Retinal pigment epithelial cell (primary cell): ENCODE measurements around the gene GNRH2.
"Not testable (repeated sequence)": the region's sequence is repeated elsewhere in the genome, so short reads cannot be mapped to it uniquely, and the experiment has no call there.

ENCODE experiments used
- DNase-seq: peaks from one replicate; pipeline ENCODE4 v3.0.0-alpha.2; 2010; ENCODE audit warnings: low read depth
- H3K4me3 ChIP-seq: 2 replicates; pipeline ENCODE4 v1.5.1; 2011; ENCODE audit warnings: mild to moderate bottlenecking, low read length, control low read depth, moderate library complexity
- TF ChIP-seq, protein P1 (sequence below): conservative IDR thresholded peaks from 2 replicates; pipeline ENCODE4 v1.5.1; 2011; ENCODE audit warnings: low read depth, low read length, control low read depth, inconsistent platforms

The GNRH2 gene

DNA sequence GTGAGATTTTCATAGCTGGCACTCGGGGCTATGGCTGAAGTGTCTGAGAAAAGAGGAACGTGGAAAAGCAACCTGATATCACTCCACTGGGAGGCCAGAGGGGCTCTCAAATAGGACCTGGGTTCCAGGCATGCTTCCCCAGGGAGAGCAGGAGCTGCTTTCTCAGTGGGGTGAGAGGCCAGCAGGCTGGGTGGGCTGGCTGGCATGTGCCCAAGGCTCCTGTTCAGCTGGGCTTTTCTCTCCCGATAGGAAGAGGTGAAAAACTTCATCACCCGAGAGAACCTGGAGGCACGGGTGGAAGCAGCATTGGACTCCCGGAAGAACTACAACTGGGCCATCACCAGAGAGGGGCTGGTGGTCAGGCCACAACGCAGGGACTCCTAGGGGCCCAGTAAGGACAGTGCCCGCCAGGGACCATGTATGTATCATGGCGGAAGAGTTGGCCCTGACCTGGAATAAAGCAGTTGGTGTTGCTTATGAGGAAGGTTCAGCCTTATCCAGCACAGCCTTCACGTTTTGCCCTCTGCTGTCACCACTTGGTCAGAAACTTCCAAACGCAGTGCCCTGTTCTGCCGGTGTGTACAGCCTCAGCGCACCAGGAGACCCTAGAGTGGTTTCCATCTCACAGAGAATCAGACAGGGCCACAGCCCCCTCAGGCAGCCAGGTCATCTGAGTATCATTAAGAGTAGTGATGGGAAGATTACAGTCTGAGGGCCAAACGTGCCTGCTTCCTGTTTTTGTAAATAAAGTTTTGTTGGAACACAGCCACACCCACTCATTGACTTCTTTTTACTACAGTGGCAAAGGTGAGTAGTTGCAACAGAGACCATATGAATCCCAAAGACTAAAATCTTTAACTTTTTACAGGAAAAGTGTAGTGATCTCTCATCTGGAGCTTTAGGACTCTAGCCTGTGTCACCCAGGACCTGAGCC, 4.3 kb downstream of the GNRH2 start:
- no peak overlapping the region for H3K4me3 ChIP-seq
- no peak for DNase-seq
- TF ChIP-seq, protein P1, sequence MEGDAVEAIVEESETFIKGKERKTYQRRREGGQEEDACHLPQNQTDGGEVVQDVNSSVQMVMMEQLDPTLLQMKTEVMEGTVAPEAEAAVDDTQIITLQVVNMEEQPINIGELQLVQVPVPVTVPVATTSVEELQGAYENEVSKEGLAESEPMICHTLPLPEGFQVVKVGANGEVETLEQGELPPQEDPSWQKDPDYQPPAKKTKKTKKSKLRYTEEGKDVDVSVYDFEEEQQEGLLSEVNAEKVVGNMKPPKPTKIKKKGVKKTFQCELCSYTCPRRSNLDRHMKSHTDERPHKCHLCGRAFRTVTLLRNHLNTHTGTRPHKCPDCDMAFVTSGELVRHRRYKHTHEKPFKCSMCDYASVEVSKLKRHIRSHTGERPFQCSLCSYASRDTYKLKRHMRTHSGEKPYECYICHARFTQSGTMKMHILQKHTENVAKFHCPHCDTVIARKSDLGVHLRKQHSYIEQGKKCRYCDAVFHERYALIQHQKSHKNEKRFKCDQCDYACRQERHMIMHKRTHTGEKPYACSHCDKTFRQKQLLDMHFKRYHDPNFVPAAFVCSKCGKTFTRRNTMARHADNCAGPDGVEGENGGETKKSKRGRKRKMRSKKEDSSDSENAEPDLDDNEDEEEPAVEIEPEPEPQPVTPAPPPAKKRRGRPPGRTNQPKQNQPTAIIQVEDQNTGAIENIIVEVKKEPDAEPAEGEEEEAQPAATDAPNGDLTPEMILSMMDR: no peak

DNA sequence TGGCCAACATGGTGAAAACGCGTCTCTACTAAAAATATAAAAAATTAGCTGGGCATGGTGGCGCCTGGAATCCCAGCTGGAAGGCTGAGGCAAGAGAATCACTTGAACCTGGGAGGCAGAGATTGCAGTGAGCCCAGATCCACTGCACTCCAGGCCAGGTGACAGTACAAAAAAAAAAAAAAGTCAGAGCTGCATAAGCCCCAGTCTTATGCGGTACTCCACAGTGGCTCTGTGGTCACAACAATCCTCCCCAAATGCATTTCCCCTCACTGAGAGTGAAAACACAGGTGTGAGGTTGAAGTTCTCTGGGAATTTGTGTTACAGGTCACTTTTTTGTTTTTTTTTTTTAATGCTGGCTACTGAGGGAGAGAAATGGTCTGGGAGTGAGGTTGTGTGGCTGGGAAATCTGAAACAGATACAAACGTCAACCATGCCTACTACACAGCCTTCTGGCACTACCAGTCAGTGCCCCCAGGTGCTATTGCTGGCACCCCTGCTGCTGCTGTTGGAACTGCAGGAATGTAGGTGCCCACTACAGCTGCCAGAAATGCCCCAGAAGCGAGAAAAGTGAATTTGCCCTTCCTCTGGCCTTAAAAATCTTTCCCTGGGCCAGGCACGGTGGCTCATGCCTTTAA, 8.1 kb downstream of the GNRH2 start:
- H3K4me3 ChIP-seq: no peak overlapping the region
- TF ChIP-seq, protein P1: no peak
- DNase-seq: no peak

DNA sequence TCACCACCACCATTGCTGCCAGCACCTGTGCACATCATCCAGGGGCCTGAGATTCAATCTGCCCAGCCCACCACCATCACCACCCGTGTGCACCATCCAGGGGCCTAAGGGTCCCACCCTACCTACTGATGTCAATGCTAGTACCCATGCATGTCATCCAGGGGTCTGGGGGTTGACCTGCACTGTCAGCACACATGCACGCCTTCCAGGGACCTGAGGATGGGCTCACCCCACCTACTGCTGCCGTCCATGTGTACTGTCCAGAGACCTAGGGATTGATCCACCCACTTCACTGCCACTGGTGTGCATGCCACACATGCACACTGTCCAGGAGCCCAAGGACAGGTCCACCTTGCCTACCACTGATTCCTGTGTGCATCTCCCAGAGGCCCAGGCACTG, 16.1 kb downstream of the GNRH2 start:
- TF ChIP-seq, protein P1: no peak
- no peak for DNase-seq

DNA sequence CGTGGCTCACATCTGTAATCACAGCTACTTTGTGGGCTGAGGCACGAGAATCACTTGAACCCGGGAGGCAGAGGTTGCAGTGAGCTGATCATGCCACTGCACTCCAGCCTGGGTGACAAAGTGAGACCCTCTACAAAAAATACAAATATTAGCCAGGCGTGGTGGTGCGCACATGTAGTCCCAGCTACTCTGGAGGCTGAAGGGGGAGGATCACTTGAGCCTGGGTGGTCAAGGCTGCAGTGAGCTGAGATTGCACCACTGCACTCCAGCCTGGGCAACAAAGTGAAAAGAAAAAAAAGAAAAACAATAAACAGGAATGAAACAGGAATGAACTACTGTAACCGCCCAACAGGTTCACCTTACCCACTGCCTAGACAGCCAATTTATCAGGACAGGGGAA, 20.7 kb downstream of the GNRH2 start:
- not testable (repeated sequence) for DNase-seq, H3K4me3 ChIP-seq

More for the DNA sequence above, 16.1 kb downstream of the GNRH2 start:
- no peak overlapping the region for H3K4me3 ChIP-seq

DNA sequence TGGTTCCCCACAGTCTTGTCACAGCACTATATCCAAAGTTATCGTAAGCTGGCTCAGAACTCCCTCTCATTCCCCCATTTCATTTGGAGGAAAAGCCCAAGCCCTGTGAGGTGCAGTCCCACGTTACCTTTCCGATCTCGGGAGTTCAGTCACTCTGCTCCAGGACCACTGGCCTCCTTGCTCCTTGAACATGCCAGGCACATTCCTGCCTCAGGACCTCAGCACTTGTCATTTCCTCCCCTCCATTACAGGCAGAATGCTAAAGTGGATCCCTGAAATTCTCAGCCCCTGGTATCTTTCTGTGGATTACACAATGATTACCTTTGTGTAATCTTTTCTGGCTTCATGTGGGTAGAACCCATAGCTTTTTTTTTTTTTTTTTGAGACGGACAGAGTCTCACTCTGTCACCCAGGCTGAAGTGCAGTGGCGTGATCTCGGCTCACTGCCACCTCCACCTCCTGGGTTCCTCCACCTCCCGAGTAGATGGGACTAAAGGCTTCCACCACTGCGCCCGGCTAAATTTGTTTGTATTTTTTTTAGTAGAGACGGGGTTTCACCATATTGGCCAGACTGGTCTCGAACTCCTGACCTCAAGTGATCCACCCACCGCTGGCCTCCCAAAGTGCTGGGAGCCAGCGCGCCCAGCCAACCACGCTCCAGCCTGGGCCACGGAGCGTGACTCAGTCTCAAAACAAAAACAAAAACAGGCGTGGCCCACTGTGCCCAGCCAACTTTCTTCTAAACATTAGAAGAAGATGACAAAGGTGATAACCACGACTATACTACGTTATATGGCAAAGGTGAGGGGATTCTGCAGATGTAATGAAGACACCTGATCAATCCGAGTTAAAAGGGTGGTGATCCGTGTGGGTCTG, 24.0 kb downstream of the GNRH2 start:
- TF ChIP-seq, protein P1: no peak
- H3K4me3 ChIP-seq: no peak overlapping the region
- DNase-seq: no peak

DNA sequence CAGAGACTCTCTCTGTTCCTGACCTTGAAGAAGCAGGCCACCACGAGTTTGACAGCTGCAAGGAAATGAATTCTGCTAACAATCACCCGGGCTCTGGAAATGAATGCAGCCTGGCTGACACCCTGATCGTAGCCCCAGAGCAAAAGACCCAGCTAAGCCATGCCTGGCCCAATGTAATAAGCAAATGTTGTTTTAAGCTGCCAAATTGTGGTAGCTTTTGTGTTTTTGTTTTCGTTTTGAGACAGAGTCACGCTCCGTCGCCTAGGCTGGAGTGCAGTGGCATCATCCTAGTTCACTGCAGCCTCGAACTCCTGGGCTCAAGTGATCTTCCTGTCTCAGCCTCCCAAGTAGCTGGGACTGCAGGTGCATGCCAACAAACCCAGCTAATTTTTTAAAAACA, 24.7 kb downstream of the GNRH2 start:
- TF ChIP-seq, protein P1: no peak
- H3K4me3 ChIP-seq: no peak overlapping the region
- no peak for DNase-seq
